Measurements from ENCODE around the gene IFT88.

IFT88 gene

DNA sequence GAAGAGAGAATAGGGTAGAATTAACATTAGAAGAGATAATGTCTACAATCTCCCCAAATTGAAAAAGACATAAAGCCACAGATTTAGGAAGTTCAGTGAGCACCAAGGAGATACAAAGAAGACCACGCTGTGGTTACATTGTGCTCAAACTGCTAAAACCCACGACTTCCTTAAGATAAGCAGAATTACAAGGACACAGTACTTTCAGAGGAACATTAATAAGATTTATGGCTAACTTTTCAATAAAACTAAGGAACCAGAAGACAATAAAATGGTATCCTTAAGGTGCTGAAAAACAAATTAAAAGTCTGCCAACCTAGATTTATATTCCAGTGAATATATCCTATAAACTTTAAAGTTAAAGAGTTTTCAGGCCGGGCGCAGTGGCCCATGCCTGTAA lies 129.1 kb downstream of the IFT88 start:
- no peak for DNase-seq

DNA sequence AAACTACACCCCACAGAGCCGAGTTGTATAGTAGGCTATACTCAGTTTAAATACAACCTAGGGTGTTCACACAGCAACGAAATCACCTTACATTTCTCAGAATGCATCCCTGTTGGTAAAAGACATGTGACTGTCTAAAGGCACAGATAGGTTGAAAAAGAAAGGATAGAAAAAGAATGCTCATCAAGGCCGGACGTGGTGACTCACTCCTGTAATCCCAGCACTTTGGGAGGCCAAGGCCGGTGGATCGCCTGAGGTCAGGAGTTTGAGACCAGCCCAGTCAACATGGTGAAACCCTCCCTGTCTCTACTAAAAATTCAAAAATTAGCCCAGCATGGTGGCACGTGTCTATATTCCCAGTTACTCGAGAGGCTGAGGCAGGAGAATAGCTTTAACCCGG lies 132.8 kb downstream of the IFT88 start:
- no peak for DNase-seq

DNA sequence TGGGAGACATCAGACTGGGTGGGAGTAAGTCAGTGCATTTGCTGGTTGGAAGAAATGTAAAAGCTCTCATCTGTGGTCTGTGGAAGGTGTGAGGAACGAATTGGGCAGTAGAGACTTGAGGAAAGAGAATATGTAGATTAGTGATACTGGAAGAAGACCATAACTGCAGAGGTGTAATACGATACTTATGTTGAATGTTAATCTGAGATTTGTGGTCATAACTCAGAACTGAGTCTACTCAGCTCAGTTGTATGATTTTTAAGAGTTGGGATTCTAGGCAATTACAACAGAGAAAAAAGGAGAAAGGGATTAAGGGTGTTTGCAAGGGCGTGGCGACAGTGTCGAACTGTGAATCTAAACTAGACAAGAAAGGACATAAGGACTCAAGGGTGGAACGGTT lies 133.3 kb downstream of the IFT88 start:
- no peak for DNase-seq

DNA sequence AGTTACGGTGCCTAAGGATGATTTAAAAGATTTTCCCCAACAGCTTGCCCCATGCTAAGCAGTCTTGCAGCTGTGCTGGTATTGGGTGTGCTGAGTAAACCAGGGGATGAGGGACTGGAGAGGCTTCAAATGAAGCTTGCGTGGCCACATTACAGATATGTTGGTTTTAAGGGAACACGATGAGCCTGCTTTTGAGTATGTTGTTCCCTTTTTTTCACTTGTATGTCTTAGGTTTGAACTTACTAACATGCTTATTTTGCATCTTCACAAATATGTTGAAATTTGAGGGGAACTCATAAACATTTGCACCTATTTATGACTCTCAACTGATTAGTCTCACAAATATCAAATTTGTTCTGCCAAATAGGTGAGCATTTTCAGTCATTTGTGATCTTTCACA lies 134.5 kb downstream of the IFT88 start:
- DNase-seq: no peak

DNA sequence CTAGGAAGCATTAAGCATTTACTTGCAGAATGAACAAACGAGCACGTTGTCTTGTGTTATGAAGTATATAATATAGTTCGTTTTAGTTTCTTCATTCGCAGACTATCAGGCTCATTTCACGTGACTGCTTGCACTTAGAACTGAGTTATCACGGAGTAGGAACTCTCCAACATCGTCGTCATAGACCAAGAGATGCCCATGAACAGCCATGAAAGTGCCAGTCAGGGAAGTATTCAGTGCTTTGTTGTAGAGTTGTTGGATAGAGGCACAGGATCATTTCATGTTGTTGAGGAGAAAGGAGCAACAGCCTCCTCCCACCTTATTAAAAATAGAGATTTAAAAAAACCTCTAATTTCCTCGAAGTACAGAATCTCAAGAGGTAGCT lies 135.6 kb downstream of the IFT88 start:
- no peak for DNase-seq

DNA sequence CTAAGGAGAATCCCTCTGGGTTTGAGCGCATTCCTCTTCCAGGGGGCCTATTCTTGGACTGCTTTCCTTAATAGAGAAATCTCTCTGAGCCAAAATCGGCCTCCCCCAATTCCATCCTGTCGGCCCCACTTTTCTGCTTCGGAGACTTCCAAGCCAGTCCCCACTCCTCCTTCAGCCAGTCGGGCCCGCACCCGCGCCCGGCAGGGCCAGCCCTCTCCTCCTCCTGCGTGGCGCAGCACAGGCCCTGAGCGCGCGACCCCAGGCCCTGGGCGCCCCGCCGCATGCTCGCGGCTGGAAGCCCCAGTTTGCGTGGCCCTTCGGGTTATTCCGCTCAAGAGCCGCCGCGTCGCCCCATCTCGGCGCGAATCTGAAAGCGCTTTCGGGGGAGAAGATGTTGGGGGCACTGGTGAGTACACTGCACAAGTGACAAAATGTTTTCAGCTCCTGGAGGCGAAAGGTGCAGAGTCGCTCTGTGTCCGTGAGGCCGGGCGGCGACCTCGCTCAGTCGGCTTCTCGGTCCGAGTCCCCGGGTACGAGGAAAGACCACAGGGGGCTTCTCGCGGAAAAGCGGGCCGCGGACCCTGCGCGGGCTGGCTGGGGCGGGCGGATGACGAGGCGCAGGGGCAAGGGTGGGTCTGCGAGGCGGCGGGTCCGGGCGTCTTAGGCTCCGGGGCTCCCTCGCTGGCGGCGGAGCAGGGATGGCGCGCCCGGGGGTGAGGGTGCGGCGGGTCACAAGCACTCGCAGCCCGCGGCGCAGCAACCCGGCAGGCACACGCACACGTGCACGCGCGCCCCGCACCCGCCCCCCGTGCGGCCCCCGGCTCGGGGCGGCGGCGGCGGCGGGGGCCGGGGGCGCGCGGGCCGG lies 136.2 kb downstream of the IFT88 start, which contains the start of gene IL17D:
IL17D (plus strand) TSS at position 785 of the 865 bp plus-strand sequence. CDS start 303 bp downstream, outside the sequence.
- DNase-seq: no peak

DNA sequence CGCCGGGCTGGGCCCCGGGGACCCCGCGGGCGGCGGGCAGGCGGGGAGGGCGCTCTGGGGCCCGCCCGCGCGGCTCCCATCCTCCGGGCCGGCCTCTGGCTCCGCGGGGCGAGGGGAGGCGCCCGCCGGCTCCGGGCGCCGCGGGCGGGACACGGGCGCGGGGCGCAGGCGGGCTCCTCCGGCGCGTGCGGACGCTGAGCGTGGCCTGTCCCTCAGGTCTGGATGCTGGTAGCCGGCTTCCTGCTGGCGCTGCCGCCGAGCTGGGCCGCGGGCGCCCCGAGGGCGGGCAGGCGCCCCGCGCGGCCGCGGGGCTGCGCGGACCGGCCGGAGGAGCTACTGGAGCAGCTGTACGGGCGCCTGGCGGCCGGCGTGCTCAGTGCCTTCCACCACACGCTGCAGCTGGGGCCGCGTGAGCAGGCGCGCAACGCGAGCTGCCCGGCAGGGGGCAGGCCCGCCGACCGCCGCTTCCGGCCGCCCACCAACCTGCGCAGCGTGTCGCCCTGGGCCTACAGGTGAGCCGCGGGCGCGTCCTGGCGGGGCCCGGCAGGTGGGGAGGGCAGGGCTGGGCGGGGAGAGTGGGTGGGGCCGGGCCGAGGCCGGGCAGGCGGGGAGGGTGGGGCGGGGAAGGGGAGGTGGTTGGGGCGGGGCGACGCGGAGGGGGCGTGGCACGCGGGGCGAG lies 137.0 kb downstream of the IFT88 start:
- no peak for DNase-seq

DNA sequence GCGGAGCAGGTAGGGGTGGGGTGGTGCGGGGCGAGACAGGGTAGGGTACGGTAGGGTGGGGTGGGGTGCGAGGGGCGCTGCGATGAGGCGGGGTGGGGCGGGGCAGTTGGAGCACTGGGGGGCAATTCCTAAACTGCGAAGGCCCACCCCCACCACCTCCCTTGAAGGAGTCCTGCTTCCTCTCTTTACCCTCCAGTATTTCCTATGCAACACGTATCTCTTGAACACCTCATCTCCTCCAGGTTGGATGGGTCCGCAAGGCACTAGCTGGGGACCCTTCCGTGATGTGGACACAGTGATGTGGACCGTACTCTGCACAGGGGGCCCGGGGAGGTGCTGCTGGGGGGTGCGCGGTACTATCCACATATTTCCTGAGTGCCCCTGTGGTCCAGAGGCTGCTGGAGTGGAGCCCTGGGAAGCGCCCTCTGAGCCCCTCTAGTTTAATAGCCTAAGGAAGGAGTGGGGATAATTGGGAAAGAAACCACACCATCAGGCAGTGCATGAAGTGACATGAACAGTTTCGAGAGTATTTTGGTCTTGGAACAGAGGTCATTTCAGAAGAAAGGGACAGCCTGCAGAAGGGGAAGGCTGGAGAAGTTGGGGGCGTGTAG lies 137.6 kb downstream of the IFT88 start:
- DNase-seq: no peak

DNA sequence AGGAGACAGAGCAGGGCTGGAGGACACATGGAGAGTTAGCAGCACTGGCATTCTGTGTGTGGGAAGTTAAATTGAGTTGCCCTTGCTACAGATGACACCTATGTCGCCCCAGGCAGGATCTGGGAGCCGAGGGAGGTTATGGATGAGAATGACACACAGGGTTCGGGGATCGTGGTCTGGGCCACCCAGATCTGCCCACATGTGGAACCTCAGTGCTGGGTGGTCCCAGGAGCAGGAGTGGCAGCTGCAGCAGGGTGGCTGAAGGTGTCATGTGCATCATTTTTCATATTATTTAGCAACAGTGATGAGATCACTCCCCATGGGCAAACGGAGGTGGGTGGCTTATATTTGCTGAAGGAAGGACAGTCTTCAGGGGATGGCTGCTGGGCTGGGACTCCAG lies 139.7 kb downstream of the IFT88 start:
- no peak for DNase-seq

DNA sequence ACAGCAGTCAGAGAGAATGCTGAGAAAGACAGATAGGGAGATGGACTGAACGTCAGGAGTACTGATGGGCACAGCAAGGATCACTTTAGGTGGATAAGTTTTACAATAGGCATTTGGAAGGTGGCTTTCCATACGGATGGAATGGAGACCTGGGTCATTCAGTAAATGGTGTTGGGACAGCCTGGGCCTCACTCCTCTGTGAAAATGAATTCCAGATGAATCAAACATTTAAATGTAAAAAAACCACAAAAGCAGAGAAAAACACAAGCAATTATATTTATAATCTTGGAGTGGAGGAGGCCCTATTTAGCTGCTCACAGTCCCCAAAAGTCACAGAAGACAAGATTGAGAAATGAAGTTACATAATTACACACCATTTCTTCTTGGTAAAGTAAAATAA lies 141.3 kb downstream of the IFT88 start:
- DNase-seq: no peak

DNA sequence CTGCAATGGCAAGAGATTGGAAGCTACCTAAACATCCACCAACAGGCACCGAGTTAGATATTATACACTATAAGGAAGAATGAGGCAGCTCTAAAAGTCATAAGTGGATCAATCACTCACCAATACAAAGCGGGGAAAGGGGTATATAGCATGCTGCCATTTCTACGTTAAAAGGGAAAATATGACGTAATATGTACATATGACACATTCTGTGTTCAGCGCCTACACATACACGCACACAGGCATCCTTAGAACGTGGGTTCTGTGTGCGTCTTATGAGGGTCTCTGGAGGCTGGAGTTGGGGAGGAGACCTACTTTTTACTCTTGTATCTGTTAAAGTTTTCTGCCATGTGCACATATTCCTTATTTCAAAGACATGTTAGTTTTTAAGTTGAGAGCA lies 142.4 kb downstream of the IFT88 start:
- no peak for DNase-seq

DNA sequence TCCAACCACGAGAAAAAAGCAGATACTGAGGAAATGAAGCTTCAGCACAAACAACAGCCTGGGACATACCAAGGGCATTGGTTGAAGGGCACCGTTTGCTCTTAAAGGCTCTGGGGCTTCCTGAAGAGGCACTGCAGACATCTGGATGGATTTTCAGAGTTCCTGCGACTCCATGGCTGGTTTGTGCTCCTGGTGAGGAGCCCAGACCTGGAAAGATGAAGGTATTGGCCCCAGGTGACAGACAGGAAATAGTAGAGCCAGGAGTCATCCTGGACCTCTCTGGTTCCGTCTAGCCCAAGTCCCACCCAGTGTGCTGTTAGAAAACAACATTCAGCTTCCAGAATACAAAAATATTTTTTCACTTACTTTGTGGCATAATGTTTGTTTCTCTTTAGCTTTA lies 142.8 kb downstream of the IFT88 start:
- DNase-seq: no peak

DNA sequence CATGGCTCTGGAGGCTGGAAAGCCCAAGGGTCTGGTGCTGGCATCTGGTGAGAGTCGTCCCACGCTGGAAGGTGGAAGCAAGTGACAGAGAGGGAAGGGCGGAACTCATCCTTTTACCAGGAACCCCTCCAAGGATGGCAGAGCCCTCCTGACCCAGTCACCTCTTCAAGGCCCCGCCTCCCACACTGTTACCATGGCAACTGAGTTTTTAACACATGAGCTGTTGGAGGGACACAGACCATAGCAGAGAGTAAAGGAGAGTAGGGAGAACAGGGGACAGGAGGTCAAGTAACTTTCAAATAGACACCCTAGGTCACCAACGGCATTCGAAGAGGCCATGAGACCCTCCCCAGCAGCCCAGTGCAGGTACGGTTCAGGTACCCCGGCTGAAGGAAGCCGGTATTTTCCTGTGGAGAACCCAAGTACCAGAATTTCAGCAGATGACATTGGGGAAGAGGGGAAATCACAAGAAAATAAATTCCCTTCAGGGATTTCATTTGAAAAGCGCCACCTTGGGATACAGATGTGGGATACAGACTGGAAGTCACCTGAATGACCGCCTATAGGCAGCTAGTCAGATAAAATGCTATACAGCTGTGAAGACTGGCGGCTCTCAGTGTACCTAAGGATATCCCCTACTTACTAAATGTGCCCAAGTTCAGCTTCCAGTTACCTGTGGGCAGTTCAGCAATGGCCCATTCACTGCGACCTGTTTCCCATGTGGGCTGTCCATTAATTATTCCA lies 144.5 kb downstream of the IFT88 start:
- no peak for DNase-seq

DNA sequence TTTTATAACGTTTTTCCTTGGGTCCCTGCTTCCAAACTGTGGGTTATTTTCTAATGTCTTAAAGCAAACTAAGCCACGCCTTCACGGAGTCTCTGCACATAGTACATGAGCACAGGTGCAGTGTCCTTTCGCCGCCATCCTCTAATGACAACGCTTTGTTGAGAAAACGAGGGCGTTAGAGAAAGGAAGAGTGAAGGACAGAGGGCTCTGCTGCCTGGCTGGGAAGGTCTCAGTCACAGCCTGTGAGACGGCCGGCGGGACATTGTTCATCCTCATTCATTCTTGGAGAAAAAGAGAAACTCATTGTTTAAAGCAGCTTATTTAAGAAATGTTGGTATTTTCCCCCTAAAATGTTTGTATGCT lies 146.0 kb downstream of the IFT88 start:
- no peak for DNase-seq

DNA sequence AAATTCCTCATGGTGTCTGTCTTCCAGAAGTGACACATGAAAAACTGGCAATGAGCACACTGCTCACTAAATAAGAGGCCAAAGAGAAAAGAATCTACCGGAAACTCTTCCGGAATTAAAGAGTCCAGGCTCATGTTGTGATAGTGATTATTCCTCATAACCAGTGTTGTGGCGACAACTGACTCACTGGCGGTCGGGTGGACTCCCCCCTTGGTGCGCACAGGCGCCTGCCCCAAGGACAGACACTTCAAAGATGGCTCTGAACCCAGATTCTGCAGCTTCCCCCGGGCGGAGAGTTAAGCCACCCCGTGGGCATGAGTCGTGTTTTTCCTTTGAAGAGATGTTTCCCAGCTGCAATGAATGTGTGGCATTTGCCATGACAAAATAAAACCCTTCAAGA lies 146.8 kb downstream of the IFT88 start:
- DNase-seq: no peak

DNA sequence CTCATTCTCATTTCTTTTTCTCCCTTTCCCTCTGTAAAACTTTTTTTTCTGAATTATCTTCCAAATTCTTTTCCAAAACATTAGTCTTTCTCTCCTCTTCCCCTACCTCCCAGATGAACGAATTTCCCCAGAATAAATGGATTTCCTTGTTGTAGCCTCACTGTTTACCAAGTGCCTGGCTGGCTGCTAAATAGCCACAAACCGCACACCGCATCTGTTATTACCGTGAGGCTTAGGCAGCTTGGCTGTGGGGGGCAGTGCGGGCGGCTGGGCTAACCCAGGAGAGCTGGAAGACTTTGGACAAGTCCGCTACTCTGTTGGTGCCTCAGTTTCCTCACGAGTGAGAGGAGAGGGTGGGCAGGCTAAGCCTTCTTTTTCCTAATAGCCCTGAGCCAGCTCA lies 147.2 kb downstream of the IFT88 start:
- DNase-seq: no peak

DNA sequence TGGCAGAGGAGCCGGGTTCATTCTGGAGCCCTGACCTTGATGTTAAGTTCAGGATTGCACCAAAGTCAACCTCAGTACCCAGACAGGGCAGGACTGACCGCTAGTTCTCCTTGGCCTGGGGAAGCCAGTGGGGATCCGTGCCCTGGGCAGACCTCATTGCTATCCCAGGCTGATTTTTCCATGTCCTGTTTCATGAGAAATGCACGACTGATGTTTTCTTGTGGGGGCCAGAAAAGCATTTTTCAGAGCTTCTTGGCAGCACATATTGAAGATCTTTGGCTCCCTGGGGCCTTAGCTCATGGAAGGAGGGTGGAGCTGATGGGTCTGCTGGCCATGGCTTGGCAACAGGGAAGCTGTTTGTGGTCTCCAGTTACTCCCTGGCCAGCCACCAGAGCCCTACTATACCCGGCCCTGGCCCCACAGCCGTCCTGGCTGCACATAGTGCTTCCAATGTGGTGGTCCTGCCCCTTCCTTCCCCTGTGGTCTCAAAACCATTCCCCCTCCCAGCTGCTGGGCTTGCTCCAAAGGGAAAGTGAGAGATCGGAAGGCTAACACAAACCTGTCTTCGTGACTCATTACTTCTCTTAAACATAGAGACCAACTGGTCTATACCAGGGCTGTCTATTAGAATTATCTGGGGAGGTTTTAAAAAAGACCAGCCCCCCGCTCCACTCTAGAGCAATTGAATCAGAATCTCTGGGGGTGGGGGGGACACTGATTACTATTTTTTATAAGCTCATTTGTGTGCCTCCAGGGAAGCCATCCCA lies 147.8 kb downstream of the IFT88 start:
- no peak for DNase-seq

DNA sequence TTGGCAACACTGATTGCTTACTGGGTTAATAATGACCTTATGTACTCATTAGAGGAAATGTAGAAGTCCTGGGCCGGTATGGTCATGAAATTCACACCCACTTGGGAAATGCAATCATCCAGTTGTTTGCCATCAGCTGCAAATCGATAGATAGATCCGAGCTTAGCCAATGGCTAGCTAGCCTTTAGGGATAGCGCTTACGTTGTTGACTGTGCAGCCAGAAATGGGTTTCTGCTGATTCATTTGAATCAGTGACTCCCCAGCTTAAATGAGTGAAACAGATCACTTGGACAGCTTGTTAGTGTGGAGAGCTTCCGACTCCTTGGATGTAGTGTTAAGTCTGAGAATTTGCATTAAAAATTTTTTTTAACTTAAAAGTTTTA lies 148.4 kb downstream of the IFT88 start:
- DNase-seq: no peak

DNA sequence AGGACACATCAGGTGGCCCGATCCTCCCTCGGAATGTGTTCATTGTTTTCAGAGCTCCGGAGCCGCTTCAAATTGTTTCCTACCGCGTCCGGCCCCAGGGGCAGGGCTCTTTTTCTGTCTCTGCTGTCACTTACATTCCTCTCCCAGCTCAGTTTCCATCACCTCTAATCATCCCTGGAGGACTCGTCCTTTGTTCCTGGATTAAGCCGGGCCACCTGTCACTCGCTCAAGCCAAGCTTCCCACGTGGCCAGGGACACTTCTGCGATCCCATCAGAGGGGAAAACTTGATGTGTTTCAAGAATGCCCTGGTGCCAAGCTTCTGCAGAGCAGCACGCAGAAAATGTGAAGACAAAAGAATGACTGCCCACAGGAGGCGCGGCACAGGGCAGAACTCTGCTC lies 150.0 kb downstream of the IFT88 start:
- no peak for DNase-seq

DNA sequence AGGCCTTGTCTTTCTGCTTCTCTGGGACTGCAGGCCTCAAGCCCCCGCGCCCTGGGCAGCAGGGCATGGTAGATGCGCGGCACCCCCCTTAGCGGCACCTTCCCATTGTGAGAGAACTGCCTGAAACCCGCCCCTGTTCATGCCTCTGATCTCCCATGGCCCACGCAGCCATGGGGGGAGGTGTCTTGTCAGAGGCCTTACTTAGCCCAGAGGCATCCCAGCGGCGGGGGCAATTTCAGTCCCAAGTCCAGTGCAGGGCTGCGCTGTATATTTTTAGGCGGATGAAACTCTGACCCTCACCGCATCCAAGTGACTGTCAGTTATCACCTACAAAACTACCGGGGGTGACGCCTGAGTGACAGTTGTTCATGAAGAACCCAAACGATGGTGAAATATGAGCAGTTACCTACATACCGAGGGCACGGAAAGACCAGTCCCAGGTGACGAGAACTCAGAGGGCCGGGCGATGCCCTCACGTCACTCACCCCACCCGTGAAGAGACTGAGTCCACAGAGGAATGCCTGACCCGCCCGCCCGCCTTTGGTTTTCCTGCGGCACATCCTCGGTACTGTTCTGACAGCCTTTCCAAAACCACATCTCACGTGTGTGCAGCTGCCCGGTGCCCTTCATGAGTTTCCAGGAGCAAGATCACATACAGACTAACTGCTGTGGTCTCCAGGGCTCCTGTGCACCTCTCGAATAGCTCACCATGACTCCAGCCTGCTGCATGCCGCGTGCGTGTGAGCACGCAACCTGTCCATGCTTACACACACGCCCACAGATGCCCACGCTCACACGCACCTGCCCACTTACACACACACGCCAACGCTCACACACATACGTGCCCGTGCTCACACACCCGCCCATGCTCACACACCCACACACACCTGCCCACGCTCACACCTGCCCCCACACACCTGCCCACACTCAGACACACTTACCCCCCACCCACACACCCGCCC lies 150.9 kb downstream of the IFT88 start:
- DNase-seq: no peak

DNA sequence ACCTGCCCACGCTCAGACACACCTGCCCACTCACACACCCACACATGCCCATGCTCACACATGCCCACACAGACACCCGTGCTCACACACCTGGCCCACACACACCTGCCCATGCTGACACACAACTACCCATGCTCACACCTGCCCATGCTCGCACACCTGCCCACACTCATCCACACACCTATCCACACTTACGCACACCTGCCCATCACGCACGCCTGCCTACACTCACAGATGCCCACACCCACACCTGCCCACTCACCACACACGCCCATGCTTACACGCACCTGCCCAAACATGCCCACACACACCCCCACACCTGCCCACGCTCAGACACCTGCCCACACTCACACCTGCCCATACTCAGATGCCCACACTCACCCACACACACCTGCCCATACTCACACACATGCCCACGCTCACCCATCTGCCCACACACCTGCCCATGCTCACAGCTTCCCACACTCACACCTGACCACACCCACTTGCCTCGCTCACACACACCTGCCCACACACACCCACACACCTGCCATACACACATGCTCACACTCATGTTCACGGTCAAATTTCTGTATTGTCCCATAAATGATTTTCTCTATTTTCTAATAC lies 152.1 kb downstream of the IFT88 start:
- no peak for DNase-seq
